ENCODE data around the gene HCFC1. TPM values are rescaled to one million over a fixed set of nuclear protein-coding genes. Genes with fewer than 3 reads are reported as not detected.

HCFC1 gene
- total and polyA plus RNA-seq, 9 of the 15 experiments (the other 6 are each of a cell fraction or from before 2014, with no cell fraction given), result 2.8 to 133 (median 17.1) TPM

DNA sequence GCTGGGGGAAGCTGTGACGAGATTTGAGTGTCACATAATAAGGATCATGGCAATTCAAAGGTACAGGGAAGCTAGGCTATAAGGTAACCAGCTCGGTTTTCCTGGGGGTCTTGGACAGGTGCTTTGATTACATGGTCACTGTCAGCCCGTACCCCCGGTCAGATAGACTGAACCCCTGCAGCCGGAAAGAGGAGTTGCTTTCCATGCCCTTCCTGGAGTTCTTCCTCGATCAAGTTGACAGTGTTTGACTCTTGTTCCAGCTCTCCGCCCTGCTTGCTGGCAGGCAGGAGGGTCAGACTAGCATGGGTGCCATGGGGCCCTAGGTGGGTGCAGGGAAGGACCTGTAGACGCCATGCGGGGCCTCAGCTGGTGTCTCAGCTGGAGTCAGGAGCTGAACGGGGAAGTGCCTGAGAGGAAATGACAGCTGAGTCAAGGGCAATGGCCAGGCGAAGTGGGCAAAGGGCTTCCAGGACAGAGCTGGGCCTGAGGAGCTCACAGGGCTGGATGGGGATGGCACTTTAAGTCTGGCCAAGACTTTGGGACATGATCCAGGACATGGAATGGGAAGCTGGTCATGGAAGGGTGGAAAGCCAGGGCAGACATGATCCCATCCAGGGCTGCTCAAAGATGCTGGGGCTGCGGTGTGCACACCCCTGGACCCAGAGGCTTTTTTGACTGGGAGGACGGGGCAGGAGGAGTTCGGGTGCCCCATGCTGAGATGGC is 2.5 kb upstream of the HCFC1 start (continued):
- TF ChIP-seq TFAM (CRISPR knock-in tag; conservative IDR thresholded peaks at IDR 0.05) (no peak), MYBL2 (IDR thresholded peaks at IDR 0.05; ENCODE audit: low read depth) (no peak), MYBL2 (CRISPR knock-in tag; IDR thresholded peaks at IDR 0.05; ENCODE audit: borderline replicate concordance) (no peak)
- TF ChIP-seq, protein P1, sequence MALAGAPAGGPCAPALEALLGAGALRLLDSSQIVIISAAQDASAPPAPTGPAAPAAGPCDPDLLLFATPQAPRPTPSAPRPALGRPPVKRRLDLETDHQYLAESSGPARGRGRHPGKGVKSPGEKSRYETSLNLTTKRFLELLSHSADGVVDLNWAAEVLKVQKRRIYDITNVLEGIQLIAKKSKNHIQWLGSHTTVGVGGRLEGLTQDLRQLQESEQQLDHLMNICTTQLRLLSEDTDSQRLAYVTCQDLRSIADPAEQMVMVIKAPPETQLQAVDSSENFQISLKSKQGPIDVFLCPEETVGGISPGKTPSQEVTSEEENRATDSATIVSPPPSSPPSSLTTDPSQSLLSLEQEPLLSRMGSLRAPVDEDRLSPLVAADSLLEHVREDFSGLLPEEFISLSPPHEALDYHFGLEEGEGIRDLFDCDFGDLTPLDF (CRISPR knock-in tag; IDR thresholded peaks at IDR 0.05), result no peak

DNA sequence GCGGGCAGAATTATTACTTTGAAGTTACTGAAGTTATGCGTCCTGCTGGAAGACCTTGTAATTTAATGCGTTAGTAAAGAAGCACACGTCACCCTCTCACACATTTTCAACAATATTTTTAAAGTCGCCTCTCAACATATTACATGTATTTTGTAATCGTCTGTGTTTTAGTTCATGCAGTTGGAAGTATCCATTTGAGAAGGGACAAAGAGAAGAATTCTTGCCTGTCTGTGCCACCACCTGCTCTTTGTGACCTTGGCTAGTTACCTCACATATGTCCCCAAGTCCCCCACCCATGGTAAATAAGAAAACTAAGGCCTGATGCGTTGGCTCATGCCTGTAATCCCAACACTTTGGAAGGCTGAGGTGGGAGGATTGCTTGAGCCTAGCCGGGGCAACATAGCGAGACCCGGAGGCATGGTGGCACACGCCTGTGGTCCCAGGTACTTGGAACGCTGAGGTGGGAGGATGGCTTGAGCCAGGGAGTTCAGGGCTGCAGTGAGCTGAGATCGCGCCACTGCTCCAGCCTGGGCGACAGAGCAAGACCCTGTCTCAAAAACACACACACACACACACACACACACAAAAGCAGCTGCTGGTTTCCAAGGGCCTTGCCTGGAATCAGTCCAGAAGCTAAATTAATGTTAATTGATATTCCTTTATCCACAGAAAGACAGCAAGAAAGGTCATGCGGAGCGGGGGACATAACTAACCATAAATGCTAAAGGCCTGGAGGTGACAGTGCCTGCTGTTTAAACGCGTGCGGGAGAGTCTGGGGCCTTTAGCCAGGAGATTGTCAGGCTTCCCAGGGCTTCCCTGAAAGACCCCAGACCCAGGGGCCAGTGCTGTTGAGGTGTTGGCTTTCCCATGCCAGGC is 1.7 kb upstream of the HCFC1 start:
- ChIA-PET CTCF (ENCODE audit: low intra/inter-chr PET ratio) (no interaction called here), POLR2A (interaction anchor here (0.5 to 3.4 kb wide), 13 partner anchors 8 to 271 kb away, joined by 3 to 16 read pairs (median 3); partner anchors contain the start of genes IDH3G and SSR4)
- H3K9ac ChIP-seq (ENCODE audit: insufficient read depth in 1 of 2, low read depth in 2 of 2, low read length in 2 of 2), result peak overlapping the region; percentile 99 to 100
- H3K4me1 ChIP-seq (replicated peaks in 1 of 2; ENCODE audit: control insufficient read depth in 2 of 2, insufficient read depth in 2 of 2, low read length in 2 of 2), result peaks cover 18 to 42% of the 10 kb centered on the region in 2 experiments
- peaks cover 52% of the 10 kb centered on the region for H3K79me2 ChIP-seq (ENCODE audit: control insufficient read depth, insufficient read depth, low read length)
- no peaks in the 10 kb centered on the region for H3K9me3 ChIP-seq (replicated peaks; ENCODE audit: control insufficient read depth, insufficient read depth, low read depth, low read length)
- H3K4me3 ChIP-seq, result peak overlapping the region; percentile 84
- peak overlapping the region; percentile 43 for H2AFZ ChIP-seq (ENCODE audit: low read depth, low read length)
- peaks cover 15% of the 10 kb centered on the region; the same call in 2 of the 3 replicates for H3K36me3 ChIP-seq (ENCODE audit: control insufficient read depth, insufficient read depth, low read length)
- in situ Hi-C loops (cut with MboI), result no loop called here
- H3K9me1 ChIP-seq (ENCODE audit: control insufficient read depth, insufficient read depth, low read length), result no peaks in the 10 kb centered on the region
- intact Hi-C loops (cut with micrococcal nuclease), result no loop called here
- H3K27me3 ChIP-seq (ENCODE audit: control insufficient read depth in 2 of 2, insufficient read depth in 2 of 2, low read length in 2 of 2), result no peaks in the 10 kb centered on the region
- ATAC-seq (no peak), FAIRE-seq (peak; percentile 46), DNase-seq (ENCODE audit: extremely low read depth in 1 of 4, low spot score in 3 of 4) (peak in 1 of 4 experiments; percentile 27)
- TSS peak; percentile 89 for BruUV-seq (replicated peaks)
- peak overlapping the region; percentile 91 for H3K4me2 ChIP-seq (ENCODE audit: insufficient read depth, low read length)
- H3K27ac ChIP-seq (ENCODE audit: extremely low read depth, low read depth, low read length), result peak overlapping the region; percentile 100
- H4K20me1 ChIP-seq (replicated peaks; ENCODE audit: control insufficient read depth, insufficient read depth, low read length), result peaks cover 15% of the 10 kb centered on the region
- 12% methylated on average over 20 of the region's 20 CpGs for WGBS (ENCODE audit: insufficient coverage, low coverage, missing lambda C conversion rate)
- no peak for TF ChIP-seq ZNF551 (CRISPR knock-in tag; IDR thresholded peaks at IDR 0.05)
- TF ChIP-seq KDM5B (IDR thresholded peaks at IDR 0.05; ENCODE audit: insufficient replicate concordance, low read depth, low read length), result peak; percentile 55
- 0 out of 2 replicates have a peak, but pooled peaks have one; percentile 35 for TF ChIP-seq SP1 (CRISPR knock-in tag; IDR thresholded peaks at IDR 0.05)
- TF ChIP-seq, protein P2, sequence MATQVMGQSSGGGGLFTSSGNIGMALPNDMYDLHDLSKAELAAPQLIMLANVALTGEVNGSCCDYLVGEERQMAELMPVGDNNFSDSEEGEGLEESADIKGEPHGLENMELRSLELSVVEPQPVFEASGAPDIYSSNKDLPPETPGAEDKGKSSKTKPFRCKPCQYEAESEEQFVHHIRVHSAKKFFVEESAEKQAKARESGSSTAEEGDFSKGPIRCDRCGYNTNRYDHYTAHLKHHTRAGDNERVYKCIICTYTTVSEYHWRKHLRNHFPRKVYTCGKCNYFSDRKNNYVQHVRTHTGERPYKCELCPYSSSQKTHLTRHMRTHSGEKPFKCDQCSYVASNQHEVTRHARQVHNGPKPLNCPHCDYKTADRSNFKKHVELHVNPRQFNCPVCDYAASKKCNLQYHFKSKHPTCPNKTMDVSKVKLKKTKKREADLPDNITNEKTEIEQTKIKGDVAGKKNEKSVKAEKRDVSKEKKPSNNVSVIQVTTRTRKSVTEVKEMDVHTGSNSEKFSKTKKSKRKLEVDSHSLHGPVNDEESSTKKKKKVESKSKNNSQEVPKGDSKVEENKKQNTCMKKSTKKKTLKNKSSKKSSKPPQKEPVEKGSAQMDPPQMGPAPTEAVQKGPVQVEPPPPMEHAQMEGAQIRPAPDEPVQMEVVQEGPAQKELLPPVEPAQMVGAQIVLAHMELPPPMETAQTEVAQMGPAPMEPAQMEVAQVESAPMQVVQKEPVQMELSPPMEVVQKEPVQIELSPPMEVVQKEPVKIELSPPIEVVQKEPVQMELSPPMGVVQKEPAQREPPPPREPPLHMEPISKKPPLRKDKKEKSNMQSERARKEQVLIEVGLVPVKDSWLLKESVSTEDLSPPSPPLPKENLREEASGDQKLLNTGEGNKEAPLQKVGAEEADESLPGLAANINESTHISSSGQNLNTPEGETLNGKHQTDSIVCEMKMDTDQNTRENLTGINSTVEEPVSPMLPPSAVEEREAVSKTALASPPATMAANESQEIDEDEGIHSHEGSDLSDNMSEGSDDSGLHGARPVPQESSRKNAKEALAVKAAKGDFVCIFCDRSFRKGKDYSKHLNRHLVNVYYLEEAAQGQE (IDR thresholded peaks at IDR 0.05; ENCODE audit: borderline replicate concordance), result no peak
- TF ChIP-seq, protein P2 (CRISPR knock-in tag; IDR thresholded peaks at IDR 0.05; ENCODE audit: low read depth), result no peak
